Astrocyte of the cerebellum (primary cell): ENCODE results near the gene ADD2.

Experiments used
- DNase-seq: peaks from one replicate; pipeline ENCODE4 v3.0.0-alpha.2; 2011; ENCODE audit warnings: low read depth
- H3K4me3 ChIP-seq: 2 replicates; pipeline ENCODE4 v1.5.1; 2011; ENCODE audit warnings: mild to moderate bottlenecking, low read depth, low read length, moderate library complexity
- CTCF ChIP-seq: IDR thresholded peaks from 2 replicates; pipeline ENCODE4 v1.5.1; 2012; ENCODE audit warnings: low read length, low read depth, moderate library complexity, mild to moderate bottlenecking; ENCODE audit errors: missing control alignments
- in situ Hi-C: cut with HindIII; loops from 2 replicates; pipeline ENCODE4 v1.10.0; 2017; ENCODE audit warnings: low sequenced_read_pairs

The ADD2 gene

DNA sequence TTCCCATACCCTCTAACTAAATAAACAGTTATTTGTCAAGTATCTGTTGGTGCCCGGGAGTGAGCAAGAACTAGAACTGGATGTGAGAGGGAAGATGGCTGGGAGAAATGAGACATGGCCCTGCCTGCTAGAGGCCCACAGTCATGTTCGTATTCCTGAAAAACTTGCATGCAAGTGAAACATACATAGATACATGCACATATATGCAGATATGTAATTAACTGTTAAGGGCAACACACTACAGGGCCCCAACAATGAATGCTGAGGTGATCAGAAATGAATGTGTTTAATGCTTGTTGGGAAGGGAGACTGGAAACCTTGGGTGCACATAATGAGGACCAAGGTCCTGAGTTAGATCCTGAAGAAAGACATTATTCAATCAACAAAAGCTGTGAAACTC lies 49.8 kb downstream of the ADD2 start:
- in situ Hi-C loops, result no loop called here
- H3K4me3 ChIP-seq, result no peak overlapping the region
- DNase-seq, result no peak
- no peak for TF ChIP-seq CTCF

GRCh38 chr2:70717431-70718038 lies 50.5 kb downstream of the ADD2 start:
- in situ Hi-C loops, result no loop called here
- no peak for DNase-seq
- no peak overlapping the region for H3K4me3 ChIP-seq
- TF ChIP-seq CTCF, result no peak

DNA sequence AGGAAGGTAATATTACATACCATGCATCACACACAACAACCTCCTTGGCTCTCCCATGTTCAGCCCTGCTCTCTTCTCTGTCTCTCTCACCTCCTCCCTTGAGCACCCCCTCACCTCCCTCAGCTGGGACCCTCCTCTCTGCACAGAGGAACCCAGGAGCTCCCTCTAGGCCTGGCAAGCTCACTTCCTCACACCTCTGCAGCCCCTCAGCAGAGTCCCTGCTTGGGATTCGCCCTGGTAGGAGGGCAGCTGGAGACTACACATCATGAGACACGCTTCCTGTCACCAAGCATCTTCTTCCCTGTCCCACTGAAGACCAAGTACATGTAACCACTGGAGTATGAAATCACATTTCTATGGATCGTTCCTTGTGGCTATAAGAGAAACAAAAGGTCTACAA lies 51.0 kb downstream of the ADD2 start:
- H3K4me3 ChIP-seq, result no peak overlapping the region
- no peak for TF ChIP-seq CTCF
- no peak for DNase-seq
- in situ Hi-C loops, result no loop called here

- no peak for DNase-seq
- in situ Hi-C loops, result no loop called here
- TF ChIP-seq CTCF, result no peak
- no peak overlapping the region for H3K4me3 ChIP-seq
Observed at GRCh38 chr2:70716131-70716743, 51.8 kb downstream of the ADD2 start.

DNA sequence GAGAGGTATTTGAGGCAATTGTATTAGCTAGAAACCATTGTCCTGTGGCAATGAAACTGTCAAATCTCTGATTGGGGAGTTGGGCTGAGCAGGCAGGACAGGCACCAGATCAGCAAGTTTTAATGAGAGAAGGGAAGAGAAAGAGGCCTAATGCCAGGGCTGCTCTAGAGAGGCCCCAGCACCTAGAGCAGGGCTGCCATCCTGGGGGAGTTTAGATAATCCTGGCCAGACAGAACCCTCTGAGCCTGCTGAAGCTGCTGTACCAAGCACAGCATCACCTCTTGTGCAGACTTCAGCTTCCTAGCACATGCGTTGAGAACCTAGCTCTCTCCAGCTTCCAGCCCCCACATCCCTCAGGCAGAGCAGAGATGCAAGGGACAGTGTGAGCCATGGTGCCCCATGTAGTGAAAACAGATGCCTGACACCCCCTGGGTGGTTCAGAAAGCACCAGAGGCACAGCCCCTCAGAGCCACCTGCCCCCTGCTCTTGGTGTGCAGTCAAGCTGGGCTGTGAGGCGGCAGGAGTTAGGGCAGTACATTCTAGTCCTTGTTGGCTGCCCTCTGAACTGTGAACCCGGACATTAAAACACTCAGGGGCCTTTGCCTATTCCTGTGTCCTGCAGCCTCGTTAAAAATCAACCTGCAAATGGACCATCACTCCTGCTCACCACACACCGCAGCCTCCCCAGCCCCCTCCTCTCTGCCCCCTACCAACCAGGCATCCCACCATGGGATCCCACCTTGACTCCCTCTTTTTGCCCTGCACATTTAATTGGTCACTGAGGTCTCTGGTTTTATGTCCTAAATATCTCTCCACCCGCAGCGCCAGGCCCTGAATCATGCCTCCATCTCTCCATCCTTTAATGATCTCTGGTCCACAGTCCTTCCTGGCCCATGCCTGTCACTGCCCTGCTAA lies 52.7 kb downstream of the ADD2 start:
- no peak for DNase-seq
- no peak for TF ChIP-seq CTCF
- in situ Hi-C loops, result no loop called here
- no peak overlapping the region for H3K4me3 ChIP-seq

DNA sequence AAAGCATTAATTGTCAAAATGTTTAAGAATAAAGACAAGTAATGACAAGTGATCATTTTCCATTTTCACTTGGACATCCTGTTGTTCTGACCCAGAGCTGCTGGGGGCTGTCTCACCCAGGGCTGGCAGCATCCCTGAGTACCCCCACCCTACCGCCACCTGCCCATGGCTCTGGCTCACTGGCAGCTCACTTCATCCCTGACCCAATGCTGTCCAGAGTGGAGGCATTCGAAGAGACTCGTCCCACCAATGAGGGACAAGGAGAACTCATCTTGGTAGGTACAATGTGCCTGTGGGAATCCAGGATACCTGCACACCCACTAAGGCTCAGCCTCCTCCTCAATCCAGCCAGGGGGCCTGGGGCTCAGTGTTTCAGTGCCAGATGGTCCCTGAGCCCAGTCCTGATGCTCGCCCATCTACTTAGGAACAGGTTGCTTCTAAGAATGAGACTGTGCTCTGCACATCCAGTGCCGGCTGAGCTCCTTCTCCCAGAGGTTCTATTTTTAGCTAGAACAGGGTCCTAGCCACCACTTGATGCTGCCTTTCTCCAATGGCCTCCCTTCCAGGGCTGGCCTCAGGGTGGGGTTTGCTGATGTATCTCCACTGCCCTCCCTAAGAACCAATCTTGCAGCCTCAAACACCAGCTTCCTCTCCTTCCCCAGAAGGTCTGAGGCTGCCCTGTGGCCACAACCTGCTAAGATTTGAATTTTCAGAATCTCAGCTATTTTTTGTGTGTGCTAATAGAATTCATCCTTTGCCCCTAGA lies 53.7 kb downstream of the ADD2 start:
- no peak overlapping the region for H3K4me3 ChIP-seq
- DNase-seq, result no peak
- no peak for TF ChIP-seq CTCF
- in situ Hi-C loops, result no loop called here
